Measurements from ENCODE around the gene EEF1AKMT1. TPM values are rescaled to one million over a fixed set of nuclear protein-coding genes. Genes with fewer than 3 reads are reported as not detected.

EEF1AKMT1 gene
- total and polyA plus RNA-seq, 12 donors = 6.1 to 10.2 (median 8.3) TPM

GRCh38 chr13:20719783-20720182 is 54.0 kb downstream of the EEF1AKMT1 start:
- H3K36me3 ChIP-seq = no peaks in the 10 kb centered on the region
- no peaks in the 10 kb centered on the region for H3K9me3 ChIP-seq
- peaks cover 5 to 18% (median 16%) of the 10 kb centered on the region in 9 donors for H3K4me1 ChIP-seq
- no peak for DNase-seq
- ATAC-seq = no peak
- no peak for TF ChIP-seq CTCF (IDR thresholded peaks at IDR 0.05)
- peaks cover 0 to 30% (median 7%) of the 10 kb centered on the region in 7 donors for H3K27me3 ChIP-seq
- H3K4me3 ChIP-seq = no peak overlapping the region
- intact Hi-C loops (cut with DNase I) = loop anchor here in 4 of 10 donors (5.0 to 10.0 kb wide), 3 partner anchors 55 to 225 kb away; partner anchors contain the start of gene EEF1AKMT1 (in 1 of the 4)
- 69 to 80% methylated on average over 13 of the region's 13 CpGs for WGBS, 2 donors
- H3K27ac ChIP-seq = no peak overlapping the region

- no peak overlapping the region for H3K27ac ChIP-seq
- no peak for ATAC-seq
Measured at GRCh38 chr13:20718958-20719566, 54.7 kb downstream of the EEF1AKMT1 start.

GRCh38 chr13:20717581-20718542 is 55.9 kb downstream of the EEF1AKMT1 start:
- intact Hi-C loops (cut with DNase I) = loop anchor here in 4 of 10 donors (5.0 to 10.0 kb wide), 3 partner anchors 57 to 223 kb away; partner anchors contain the start of gene EEF1AKMT1 (in 1 of the 4)

More at GRCh38 chr13:20718958-20719566, 54.7 kb downstream of the EEF1AKMT1 start:
- Histone ChIP-seq H3K9me3 (no peaks in the 10 kb centered on the region), H3K27me3 (peaks cover 0 to 30% (median 7%) of the 10 kb centered on the region in 7 donors), H3K36me3 (no peaks in the 10 kb centered on the region), H3K4me3 (no peak overlapping the region), H3K4me1 (peaks cover 5 to 25% (median 21%) of the 10 kb centered on the region in 9 donors)
- no peak for TF ChIP-seq CTCF (IDR thresholded peaks at IDR 0.05)
- intact Hi-C loops (cut with DNase I) = loop anchor here in 4 of 10 donors (5.0 to 10.0 kb wide), 3 partner anchors 56 to 224 kb away; partner anchors contain the start of gene EEF1AKMT1 (in 1 of the 4)
- WGBS, 2 donors = 92 to 95% methylated on average over 12 of the region's 12 CpGs
- no peak for DNase-seq

More at GRCh38 chr13:20717581-20718542, 55.9 kb downstream of the EEF1AKMT1 start:
- peaks cover 0 to 28% (median 7%) of the 10 kb centered on the region in 7 donors for H3K27me3 ChIP-seq
- peaks cover 8 to 37% (median 33%) of the 10 kb centered on the region in 9 donors for H3K4me1 ChIP-seq
- TF ChIP-seq CTCF (IDR thresholded peaks at IDR 0.05) = no peak
- no peak overlapping the region for H3K27ac ChIP-seq
- DNase-seq (no peak), ATAC-seq (no peak)
- H3K36me3 ChIP-seq = no peaks in the 10 kb centered on the region
- no peaks in the 10 kb centered on the region for H3K9me3 ChIP-seq
- 94 to 96% methylated on average over 44 of the region's 44 CpGs for WGBS, 2 donors
- no peak overlapping the region for H3K4me3 ChIP-seq
